Keratinocyte (primary cell): ENCODE results near the gene GPRIN2. TPM values are rescaled to one million over a fixed set of nuclear protein-coding genes. Genes with fewer than 3 reads are reported as not detected.
"Not testable (repeated sequence)": the region's sequence is repeated elsewhere in the genome, so short reads cannot be mapped to it uniquely, and the experiment has no call there.

Experiments used
- DNase-seq: peaks from one replicate; pipeline ENCODE4 v3.0.0-alpha.2; 2011; ENCODE audit warnings: low read depth, missing footprints, low spot score
- FAIRE-seq: peaks from 2 replicates; lab custom pipeline; 2011; peaks lifted over from hg19 to GRCh38; lab: Jason Lieb, UNC
- H2AFZ ChIP-seq: 2 replicates; pipeline ENCODE4 v1.6.0; 2012; ENCODE audit warnings: low read length, control low read depth, inconsistent platforms; ENCODE audit not compliant: control insufficient read depth
- H3K27ac ChIP-seq: 2 replicates; pipeline ENCODE4 v1.5.1; 2011; ENCODE audit warnings: low read length; ENCODE audit not compliant: control insufficient read depth, insufficient read depth
- H3K27me3 ChIP-seq: 3 replicates; pipeline ENCODE4 v1.6.0; 2011; ENCODE audit warnings: low read length; ENCODE audit not compliant: control insufficient read depth, insufficient read depth; ENCODE audit errors: extremely low read depth
- H3K36me3 ChIP-seq, 2 experiments: 2 replicates in 1 of 2; 3 replicates in 1 of 2; pipeline ENCODE4 v1.5.1; 2011; ENCODE audit warnings: low read length in 2 of 2, mild to moderate bottlenecking in 1 of 2; ENCODE audit not compliant: control insufficient read depth in 2 of 2, insufficient read depth in 2 of 2; ENCODE audit errors: extremely low read depth in 1 of 2
- H3K4me1 ChIP-seq: 3 replicates; pipeline ENCODE4 v1.5.1; 2011; ENCODE audit warnings: low read length; ENCODE audit not compliant: control insufficient read depth, insufficient read depth; ENCODE audit errors: extremely low read depth
- H3K4me2 ChIP-seq: 3 replicates; pipeline ENCODE4 v1.6.0; 2011; ENCODE audit warnings: low read depth, low read length; ENCODE audit not compliant: control insufficient read depth, insufficient read depth; ENCODE audit errors: extremely low read depth
- H3K4me3 ChIP-seq, 3 experiments: fragments of 200-600 bp in 1 of 3; sonication (generic) in 1 of 3; 2 replicates in 2 of 3; 3 replicates in 1 of 3; pipeline ENCODE4 v1.5.1; 2011 to 2016; ENCODE audit warnings: low read length in 3 of 3, mild to moderate bottlenecking in 3 of 3, control low read depth in 2 of 3, inconsistent platforms in 1 of 3, low read depth in 1 of 3, mixed read lengths in 1 of 3, mixed run types in 1 of 3, moderate library complexity in 1 of 3; ENCODE audit not compliant: control insufficient read depth in 2 of 3, insufficient read depth in 2 of 3; ENCODE audit errors: extremely low read depth in 1 of 3
- H3K79me2 ChIP-seq: 2 replicates; pipeline ENCODE4 v1.6.0; 2012; ENCODE audit warnings: low read length; ENCODE audit not compliant: control insufficient read depth, insufficient read depth
- H3K9ac ChIP-seq: 3 replicates; pipeline ENCODE4 v1.6.0; 2011; ENCODE audit warnings: low read length; ENCODE audit not compliant: control insufficient read depth, insufficient read depth; ENCODE audit errors: extremely low read depth
- H3K9me1 ChIP-seq: 3 replicates; pipeline ENCODE4 v1.6.0; 2011; ENCODE audit warnings: low read length; ENCODE audit not compliant: control insufficient read depth, insufficient read depth; ENCODE audit errors: extremely low read depth
- H3K9me3 ChIP-seq: 2 replicates; pipeline ENCODE4 v1.5.1; 2012; ENCODE audit warnings: low read depth, low read length; ENCODE audit not compliant: control insufficient read depth
- H4K20me1 ChIP-seq: 3 replicates; pipeline ENCODE4 v1.6.0; 2011; ENCODE audit warnings: low read length; ENCODE audit not compliant: control insufficient read depth, insufficient read depth; ENCODE audit errors: extremely low read depth
- dilution Hi-C: fragments of 300-500 bp; cut with MboI; formaldehyde crosslinking; loops from one replicate; pipeline ENCODE4 v1.7.0; 2020; ENCODE audit warnings: low sequenced_read_pairs; ENCODE audit not compliant: extremely low pct_ligation_motif_present
- polyA plus RNA-seq, 5 experiments: library from polyadenylated mRNA; depleted of rRNA in 3 of 5; stranded (reverse) in 3 of 5; stranded (forward) in 1 of 5; unstranded in 1 of 5; fragments of >200 nt; gene quantifications; 1 replicate in 1 of 5; 2 replicates in 3 of 5; 3 replicates in 1 of 5; pipeline versions ENCODE4 v1.2.1 to v1.2.3, GENCODE V29; 2011 to 2012; ENCODE audit warnings: missing spikeins in 2 of 5, low read depth in 1 of 5, low replicate concordance in 1 of 5

Gene GPRIN2
- polyA plus RNA-seq, 1 donor (not counting 4 experiments of a cell fraction or from before 2014, with no cell fraction given), result 0.08 TPM

- H3K4me1 ChIP-seq, H3K36me3 ChIP-seq, H3K27ac ChIP-seq, FAIRE-seq, H3K9ac ChIP-seq, H3K9me1 ChIP-seq, DNase-seq, H3K4me3 ChIP-seq, H2AFZ ChIP-seq, H4K20me1 ChIP-seq, H3K4me2 ChIP-seq, H3K27me3 ChIP-seq, H3K79me2 ChIP-seq, dilution Hi-C loops, H3K9me3 ChIP-seq: not testable (repeated sequence)
Observed at GRCh38 chr10:46579378-46579777, 22.9 kb upstream of the GPRIN2 start.

DNA sequence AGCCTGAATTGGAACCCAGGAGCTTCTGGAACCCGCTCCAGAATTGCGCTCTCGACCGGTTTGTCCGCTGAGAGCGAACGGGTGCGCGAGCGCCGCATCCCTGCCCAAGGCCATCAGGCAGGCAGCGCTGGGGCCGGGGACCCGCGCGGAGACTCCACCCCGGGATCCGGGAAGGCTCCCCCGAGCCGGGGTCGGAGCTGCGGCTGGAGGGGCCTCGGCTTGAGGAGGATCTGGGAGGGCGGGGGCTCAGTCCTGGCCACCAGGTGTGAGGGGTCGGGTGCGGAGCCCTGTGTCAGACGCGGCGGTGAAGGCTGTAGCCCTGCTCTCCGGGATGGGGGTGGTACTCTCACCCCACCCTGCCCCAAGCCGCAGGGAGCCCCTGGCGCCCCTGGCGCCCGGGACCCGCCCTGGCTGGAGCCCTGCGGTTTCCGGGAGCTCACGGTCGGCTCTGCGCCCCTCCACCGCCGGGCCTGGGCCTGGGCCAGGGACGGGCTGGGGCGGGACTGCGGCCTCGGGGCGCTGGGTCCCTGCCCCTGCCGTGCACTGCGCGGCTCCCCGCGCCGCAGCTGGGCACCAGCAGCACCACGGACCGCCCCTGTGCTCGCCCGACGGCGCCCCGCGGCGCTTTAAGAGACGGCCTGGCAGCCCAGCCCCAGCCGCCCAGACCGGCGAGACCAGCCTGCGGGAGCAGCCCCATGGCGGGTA, 22.2 kb upstream of the GPRIN2 start, which contains the start of gene SYT15:
TSS of gene SYT15 (plus strand) at position 655 of the 705 bp plus-strand sequence. CDS start at position 696, 41 bp downstream.
- DNase-seq, H3K9ac ChIP-seq, H3K4me3 ChIP-seq, H3K27me3 ChIP-seq, H3K79me2 ChIP-seq, H3K27ac ChIP-seq, H3K4me1 ChIP-seq, H2AFZ ChIP-seq, H3K9me3 ChIP-seq, dilution Hi-C loops, H3K4me2 ChIP-seq, FAIRE-seq, H3K36me3 ChIP-seq, H3K9me1 ChIP-seq, H4K20me1 ChIP-seq: not testable (repeated sequence)

DNA sequence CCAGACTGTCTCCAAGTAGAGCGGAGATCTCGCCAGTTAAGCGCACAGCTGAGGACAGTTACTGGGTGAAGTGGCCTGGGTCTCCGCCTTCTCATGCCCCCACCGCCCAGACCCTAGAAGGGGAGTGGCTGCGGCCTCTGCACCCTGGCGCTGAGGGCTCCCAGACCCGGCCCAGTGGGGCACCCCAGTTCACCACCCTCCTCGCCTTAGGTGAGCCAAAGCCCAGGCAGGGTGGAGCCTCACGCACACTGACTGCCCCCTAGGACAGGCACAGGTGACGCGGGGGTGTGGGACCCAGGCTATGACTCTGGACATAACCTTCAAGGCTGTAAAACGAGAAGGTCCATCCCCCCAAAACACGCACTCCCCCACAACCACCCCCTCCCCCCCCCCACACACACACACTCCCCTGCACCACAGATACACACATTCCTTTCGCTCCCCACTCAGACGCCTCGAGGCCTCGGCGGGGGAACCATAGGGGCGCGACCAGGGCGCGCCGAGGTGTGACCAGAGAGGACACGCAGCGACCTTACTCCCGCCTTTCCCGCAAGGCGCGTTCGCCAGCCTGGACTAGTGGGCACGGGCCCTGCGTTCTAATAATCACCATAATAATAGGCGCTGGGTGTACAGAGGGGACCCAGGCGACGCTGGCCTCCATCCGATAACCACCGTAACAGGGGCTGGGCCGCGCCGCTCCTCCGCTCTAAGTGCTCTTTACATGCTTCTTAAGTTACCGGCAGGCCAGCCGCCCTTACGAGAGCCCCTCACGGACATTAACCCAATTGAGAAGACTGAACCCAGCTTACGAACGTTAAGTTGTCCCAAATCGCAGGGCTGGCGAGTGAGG, 21.4 kb upstream of the GPRIN2 start:
- H2AFZ ChIP-seq, H3K4me1 ChIP-seq, H3K9me1 ChIP-seq, dilution Hi-C loops, H3K4me3 ChIP-seq, H3K9ac ChIP-seq, H3K27me3 ChIP-seq, H3K79me2 ChIP-seq, H3K9me3 ChIP-seq, H3K36me3 ChIP-seq, FAIRE-seq, DNase-seq, H3K4me2 ChIP-seq, H4K20me1 ChIP-seq, H3K27ac ChIP-seq: not testable (repeated sequence)

DNA sequence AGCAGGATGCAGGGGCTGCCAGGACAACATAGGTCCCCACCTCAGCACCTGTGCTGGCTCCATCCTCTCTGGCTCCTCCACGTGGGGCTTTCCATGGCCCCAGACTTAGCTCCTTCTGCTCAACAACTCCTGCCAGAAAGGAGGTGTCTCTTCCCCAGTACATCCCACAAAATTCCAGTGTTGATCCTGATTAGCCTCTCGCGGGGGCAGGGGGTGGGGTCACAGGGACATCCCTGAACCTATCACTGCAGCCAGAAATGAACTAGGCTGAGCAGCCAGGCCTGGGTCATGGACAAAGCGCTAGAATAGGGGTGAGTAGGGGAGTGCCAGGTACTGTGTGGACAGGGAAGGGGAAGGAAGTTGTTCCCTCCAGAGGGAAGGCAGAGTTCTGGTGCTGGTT, 17.4 kb upstream of the GPRIN2 start:
- H4K20me1 ChIP-seq, H2AFZ ChIP-seq, H3K4me3 ChIP-seq, H3K27me3 ChIP-seq, H3K36me3 ChIP-seq, FAIRE-seq, H3K9me3 ChIP-seq, H3K4me1 ChIP-seq, H3K9ac ChIP-seq, H3K4me2 ChIP-seq, DNase-seq, dilution Hi-C loops, H3K79me2 ChIP-seq, H3K9me1 ChIP-seq, H3K27ac ChIP-seq: not testable (repeated sequence)
